H9 (cell line): ENCODE measurements around the gene STAT3. TPM values are rescaled to one million over a fixed set of nuclear protein-coding genes. Genes with fewer than 3 reads are reported as not detected.
A peak's percentile ranks its signal among the peaks of the same experiment; 100 is the strongest.

Source experiments
- DNase-seq: peaks from one replicate; pipeline ENCODE4 v3.0.0-alpha.2; 2017
- H2AFZ ChIP-seq: one replicate; pipeline ENCODE4 v1.6.1; 2013; ENCODE audit warnings: mild to moderate bottlenecking, low read length, control low read depth, moderate library complexity
- H2AK5ac ChIP-seq: 2 replicates; pipeline ENCODE4 v1.6.1; 2013; ENCODE audit warnings: low read length, control low read depth, mixed read lengths; ENCODE audit not compliant: insufficient read length
- H2BK120ac ChIP-seq: one replicate; pipeline ENCODE4 v1.6.1; 2013; ENCODE audit warnings: low read depth, mild to moderate bottlenecking, low read length, control low read depth, inconsistent platforms; ENCODE audit not compliant: poor library complexity, severe bottlenecking
- H2BK12ac ChIP-seq: 2 replicates; pipeline ENCODE4 v1.6.1; 2013; ENCODE audit warnings: low read length, control low read depth, mixed read lengths, low read depth; ENCODE audit not compliant: insufficient read length
- H2BK15ac ChIP-seq: 2 replicates; pipeline ENCODE4 v1.6.1; 2013; ENCODE audit warnings: low read depth, low read length, control low read depth
- H2BK20ac ChIP-seq: one replicate; pipeline ENCODE4 v1.6.1; 2013; ENCODE audit warnings: low read depth, mild to moderate bottlenecking, low read length, control low read depth, inconsistent platforms; ENCODE audit not compliant: poor library complexity, severe bottlenecking
- H2BK5ac ChIP-seq: 2 replicates; pipeline ENCODE4 v1.6.1; 2013; ENCODE audit warnings: low read length, control low read depth, mixed read lengths; ENCODE audit not compliant: insufficient read length
- H3K14ac ChIP-seq: 2 replicates; pipeline ENCODE4 v1.6.1; 2013; ENCODE audit warnings: low read length, control low read depth; ENCODE audit not compliant: insufficient read depth
- H3K18ac ChIP-seq: 2 replicates; pipeline ENCODE4 v1.6.1; 2013; ENCODE audit warnings: low read depth, mild to moderate bottlenecking, mixed read lengths, low read length, control low read depth; ENCODE audit not compliant: insufficient read length
- H3K23ac ChIP-seq: 2 replicates; pipeline ENCODE4 v1.6.1; 2013; ENCODE audit warnings: low read length, control low read depth, mixed read lengths, low read depth; ENCODE audit not compliant: insufficient read length
- H3K23me2 ChIP-seq: 2 replicates; pipeline ENCODE4 v1.6.1; 2013; ENCODE audit warnings: low read depth, mild to moderate bottlenecking, mixed read lengths, low read length, control low read depth; ENCODE audit not compliant: insufficient read length, poor library complexity, severe bottlenecking
- H3K27ac ChIP-seq: 2 replicates; pipeline ENCODE4 v1.5.1; 2013; ENCODE audit warnings: low read length, control low read depth, mixed read lengths, low read depth; ENCODE audit not compliant: insufficient read length
- H3K27me3 ChIP-seq: 2 replicates; pipeline ENCODE4 v1.6.1; 2013; ENCODE audit warnings: low read length, control low read depth, inconsistent platforms; ENCODE audit not compliant: insufficient read depth
- H3K4ac ChIP-seq: 2 replicates; pipeline ENCODE4 v1.6.1; 2013; ENCODE audit warnings: low read depth, mild to moderate bottlenecking, control low read depth, inconsistent platforms, low read length, moderate library complexity
- H3K4me1 ChIP-seq: 2 replicates; pipeline ENCODE4 v1.6.1; 2013; ENCODE audit warnings: low read length, control low read depth, inconsistent platforms; ENCODE audit not compliant: insufficient read depth
- H3K4me2 ChIP-seq: 2 replicates; pipeline ENCODE4 v1.6.1; 2013; ENCODE audit warnings: low read length, control low read depth, mixed read lengths; ENCODE audit not compliant: insufficient read length, insufficient read depth
- H3K56ac ChIP-seq: 2 replicates; pipeline ENCODE4 v1.6.1; 2013; ENCODE audit warnings: low read depth, mild to moderate bottlenecking, mixed read lengths, low read length, control low read depth; ENCODE audit not compliant: insufficient read length
- H3K79me1 ChIP-seq: 2 replicates; pipeline ENCODE4 v1.6.1; 2013; ENCODE audit warnings: low read depth, mild to moderate bottlenecking, moderate library complexity, low read length, control low read depth, inconsistent platforms; ENCODE audit not compliant: insufficient read depth, poor library complexity, severe bottlenecking
- H3K79me2 ChIP-seq: 2 replicates; pipeline ENCODE4 v1.6.1; 2013; ENCODE audit warnings: low read length, control low read depth, inconsistent platforms; ENCODE audit not compliant: insufficient read depth
- H3K9ac ChIP-seq: 2 replicates; pipeline ENCODE4 v1.6.1; 2013; ENCODE audit warnings: low read length, control low read depth, mixed read lengths; ENCODE audit not compliant: insufficient read length; ENCODE audit errors: extremely low read depth
- H3K9me3 ChIP-seq: one replicate; pipeline ENCODE4 v1.6.1; 2013; ENCODE audit warnings: low read depth, low read length, inconsistent platforms; ENCODE audit not compliant: control insufficient read depth
- H3T11ph ChIP-seq: one replicate; pipeline ENCODE4 v1.6.1; 2013; ENCODE audit warnings: mild to moderate bottlenecking, low read length, control low read depth, inconsistent platforms
- H4K20me1 ChIP-seq: one replicate; pipeline ENCODE4 v1.6.1; 2013; ENCODE audit not compliant: control insufficient read depth, insufficient read length, insufficient read depth
- H4K5ac ChIP-seq: 2 replicates; pipeline ENCODE4 v1.6.1; 2013; ENCODE audit warnings: low read depth, mild to moderate bottlenecking, mixed read lengths, low read length, control low read depth; ENCODE audit not compliant: insufficient read length
- H4K8ac ChIP-seq: replicated peaks from 2 replicates; pipeline ENCODE4 v1.6.1; 2013; ENCODE audit warnings: low read length, control low read depth, mixed read lengths, low read depth; ENCODE audit not compliant: insufficient read length
- H4K91ac ChIP-seq: 2 replicates; pipeline ENCODE4 v1.6.1; 2013; ENCODE audit warnings: low read depth, mild to moderate bottlenecking, moderate library complexity, mixed read lengths, low read length, control low read depth; ENCODE audit not compliant: insufficient read length
- H3K27ac Mint-ChIP-seq, 3 experiments: 2 replicates in 2 of 3; 3 replicates in 1 of 3; pipeline ENCODE4 v1.8.0; 2020 to 2021; ENCODE audit warnings: mixed read lengths in 3 of 3, mild to moderate bottlenecking in 1 of 3, moderate library complexity in 1 of 3
- H3K27me3 Mint-ChIP-seq: 2 replicates; pipeline ENCODE4 v1.8.0; 2021; ENCODE audit warnings: low read depth, mild to moderate bottlenecking, moderate library complexity, mixed read lengths
- H3K36me3 Mint-ChIP-seq, 3 experiments: 2 replicates in 2 of 3; 3 replicates in 1 of 3; pipeline ENCODE4 v1.8.0; 2020 to 2021; ENCODE audit warnings: low read depth in 3 of 3, mixed read lengths in 3 of 3; ENCODE audit not compliant: insufficient read depth in 1 of 3
- H3K4me1 Mint-ChIP-seq, 2 experiments: 2 replicates each; pipeline ENCODE4 v1.8.0; 2020; ENCODE audit warnings: mixed read lengths in 2 of 2
- H3K4me3 Mint-ChIP-seq, 2 experiments: 2 replicates in 1 of 2; 3 replicates in 1 of 2; pipeline ENCODE4 v1.8.0; 2020 to 2021; ENCODE audit warnings: mild to moderate bottlenecking in 2 of 2, mixed read lengths in 2 of 2, moderate library complexity in 1 of 2
- H3K9me3 Mint-ChIP-seq, 2 experiments: 2 replicates in 1 of 2; 3 replicates in 1 of 2; pipeline ENCODE4 v1.8.0; 2020; ENCODE audit warnings: mild to moderate bottlenecking in 2 of 2, mixed read lengths in 2 of 2, moderate library complexity in 1 of 2
- WGBS: extraction: QIAGEN DNeasy Blood & Tissue Kit; methylation state at CpG from one replicate; pipeline ENCODE4 v1.1.7; 2013; ENCODE audit warnings: missing lambda C conversion rate, low lambda C conversion rate, mixed read lengths; ENCODE audit not compliant: insufficient read length; ENCODE audit errors: extremely low coverage; 5-methylcytosine and 5-hydroxymethylcytosine counted together
- total RNA-seq: library from RNA; stranded (reverse); gene quantifications from 2 replicates; pipeline ENCODE4 v1.2.1, GENCODE V29; 2021
- TF ChIP-seq, protein P1 (sequence below): fragments of 200-600 bp; sonication (generic); conservative IDR thresholded peaks from 3 replicates; pipeline ENCODE4 v1.8.0; 2021; ENCODE audit warnings: antibody characterized with exemption, mild to moderate bottlenecking

STAT3 gene
- total RNA-seq, 1 experiment from 2014 or later: 83.2 TPM

DNA sequence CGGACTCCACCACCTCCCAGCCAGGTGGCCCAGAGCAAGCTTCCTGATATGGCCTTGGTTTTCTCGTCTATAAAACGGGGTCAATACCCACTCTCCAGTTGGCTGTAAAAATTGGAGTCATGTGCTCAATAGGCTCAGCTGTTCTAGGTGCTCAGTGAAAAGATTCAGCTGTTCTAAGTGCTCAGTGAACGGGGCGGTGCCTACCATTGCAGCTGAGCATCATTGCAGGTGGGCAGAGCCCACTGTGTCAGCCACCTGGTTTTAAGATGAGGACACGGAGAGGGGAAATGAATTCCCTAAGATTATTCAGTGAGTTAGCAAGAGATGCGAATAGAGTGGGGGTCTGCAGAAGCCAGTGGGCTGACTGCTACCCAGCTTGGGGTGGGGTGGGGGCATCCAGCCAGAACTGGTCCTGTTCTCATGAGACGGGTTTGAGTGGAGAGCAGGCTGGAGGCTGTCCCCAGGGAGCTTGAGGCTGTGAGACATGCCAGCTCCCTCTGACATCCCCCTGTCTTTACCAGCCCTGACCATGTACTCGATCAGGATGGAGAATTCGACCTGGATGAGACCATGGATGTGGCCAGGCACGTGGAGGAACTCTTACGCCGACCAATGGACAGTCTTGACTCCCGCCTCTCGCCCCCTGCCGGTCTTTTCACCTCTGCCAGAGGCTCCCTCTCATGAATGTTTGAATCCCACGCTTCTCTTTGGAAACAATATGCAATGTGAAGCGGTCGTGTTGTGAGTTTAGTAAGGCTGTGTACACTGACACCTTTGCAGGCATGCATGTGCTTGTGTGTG is 78.1 kb downstream of the STAT3 start:
- Histone ChIP-seq H3K18ac (no peak overlapping the region), H4K5ac (no peak overlapping the region), H3K79me2 (no peaks in the 10 kb centered on the region), H3K56ac (no peak overlapping the region), H3K9ac (no peak overlapping the region), H3K14ac (no peak overlapping the region; the same call in 1 of the 2 replicates), H3K79me1 (no peaks in the 10 kb centered on the region), H2BK20ac (no peak overlapping the region), H3K27ac (no peak overlapping the region), H2AFZ (no peak overlapping the region), H3K23ac (no peak overlapping the region), H2BK5ac (no peak overlapping the region), H3T11ph (no peak overlapping the region), H4K91ac (no peak overlapping the region), H2BK15ac (no peak overlapping the region), H4K8ac (no peak overlapping the region), H2BK12ac (no peak overlapping the region), H3K4me1 (peaks cover 2% of the 10 kb centered on the region; the same call in 1 of the 2 replicates), H2AK5ac (no peak overlapping the region), H3K4me2 (no peak overlapping the region), H2BK120ac (no peak overlapping the region), H3K23me2 (no peaks in the 10 kb centered on the region), H3K27me3 (no peaks in the 10 kb centered on the region), H3K9me3 (no peaks in the 10 kb centered on the region), H4K20me1 (no peaks in the 10 kb centered on the region), H3K4ac (no peak overlapping the region)
- peaks cover 37% of the 10 kb centered on the region in 2 experiments for H3K4me1 Mint-ChIP-seq
- WGBS: no CpG with 5 or more reads among the region's 19 CpGs
- peaks cover 3 to 21% (median 7%) of the 10 kb centered on the region in 3 experiments for H3K36me3 Mint-ChIP-seq
- TF ChIP-seq, protein P1, sequence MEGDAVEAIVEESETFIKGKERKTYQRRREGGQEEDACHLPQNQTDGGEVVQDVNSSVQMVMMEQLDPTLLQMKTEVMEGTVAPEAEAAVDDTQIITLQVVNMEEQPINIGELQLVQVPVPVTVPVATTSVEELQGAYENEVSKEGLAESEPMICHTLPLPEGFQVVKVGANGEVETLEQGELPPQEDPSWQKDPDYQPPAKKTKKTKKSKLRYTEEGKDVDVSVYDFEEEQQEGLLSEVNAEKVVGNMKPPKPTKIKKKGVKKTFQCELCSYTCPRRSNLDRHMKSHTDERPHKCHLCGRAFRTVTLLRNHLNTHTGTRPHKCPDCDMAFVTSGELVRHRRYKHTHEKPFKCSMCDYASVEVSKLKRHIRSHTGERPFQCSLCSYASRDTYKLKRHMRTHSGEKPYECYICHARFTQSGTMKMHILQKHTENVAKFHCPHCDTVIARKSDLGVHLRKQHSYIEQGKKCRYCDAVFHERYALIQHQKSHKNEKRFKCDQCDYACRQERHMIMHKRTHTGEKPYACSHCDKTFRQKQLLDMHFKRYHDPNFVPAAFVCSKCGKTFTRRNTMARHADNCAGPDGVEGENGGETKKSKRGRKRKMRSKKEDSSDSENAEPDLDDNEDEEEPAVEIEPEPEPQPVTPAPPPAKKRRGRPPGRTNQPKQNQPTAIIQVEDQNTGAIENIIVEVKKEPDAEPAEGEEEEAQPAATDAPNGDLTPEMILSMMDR: peak; percentile 42; the same call in 2 of the 3 replicates
- peak; percentile 68 for DNase-seq
- H3K4me3 Mint-ChIP-seq: 0 out of 5 replicates have a peak overlapping the region, but pooled peaks of 1 of the 2 experiments have one; percentile 10
- H3K27ac Mint-ChIP-seq: peak overlapping the region in 1 of 3 experiments; percentile 62; a peak in 1 of 7 replicates
- peaks cover 7% of the 10 kb centered on the region for H3K27me3 Mint-ChIP-seq
- H3K9me3 Mint-ChIP-seq: no peaks in the 10 kb centered on the region
